Naive thymus-derived CD4-positive, alpha-beta T cell (primary cell): ENCODE measurements around the gene SUGP1. TPM values are rescaled to one million over a fixed set of nuclear protein-coding genes. Genes with fewer than 3 reads are reported as not detected.

Experiments
- ATAC-seq: fragments of 150-1000 bp; cut with Tn5 transposase; 2 replicates; pipeline ENCODE4 v1.10.0; 2021; ENCODE audit warnings: mild to moderate bottlenecking, moderate library complexity
- CTCF ChIA-PET: fragments of 350-600 bp; sonication (Branson Sonifier 250); formaldehyde crosslinking; loops from one replicate; lab custom pipeline; 2021; ENCODE audit warnings: antibody characterized with exemption; lab: Charles Lee
- POLR2A ChIA-PET: fragments of 350-600 bp; sonication (Branson Sonifier 250); formaldehyde crosslinking; loops from one replicate; lab custom pipeline; 2021; ENCODE audit warnings: antibody characterized with exemption, inconsistent platforms; lab: Charles Lee
- DNase-seq, 9 donors: peaks; one replicate each; pipeline versions ENCODE4 v3.0.0 to v3.0.0-alpha.2; 2020 to 2022; ENCODE audit warnings: mixed read lengths in 1 of 9
- H3K27ac ChIP-seq: one replicate; pipeline ENCODE4 v1.7.0; 2013; ENCODE audit warnings: mild to moderate bottlenecking, low read depth, low read length, moderate library complexity
- H3K27me3 ChIP-seq, 2 donors: one replicate each; pipeline ENCODE4 v1.7.0; 2013; ENCODE audit warnings: low read length in 2 of 2, mild to moderate bottlenecking in 2 of 2, moderate library complexity in 2 of 2; ENCODE audit not compliant: control insufficient read depth in 2 of 2, insufficient read depth in 2 of 2
- H3K36me3 ChIP-seq, 3 experiments: 1 replicate in 2 of 3; 2 replicates in 1 of 3; pipeline ENCODE4 v1.7.0; 2013; ENCODE audit warnings: low read length in 3 of 3, mild to moderate bottlenecking in 3 of 3, moderate library complexity in 1 of 3; ENCODE audit not compliant: insufficient read depth in 3 of 3, control insufficient read depth in 2 of 3
- H3K4me1 ChIP-seq, 2 donors: one replicate each; pipeline ENCODE4 v1.7.0; 2013; ENCODE audit warnings: low read length in 2 of 2, mild to moderate bottlenecking in 2 of 2, moderate library complexity in 1 of 2; ENCODE audit not compliant: control insufficient read depth in 2 of 2, insufficient read depth in 2 of 2
- H3K4me3 ChIP-seq: 2 replicates; pipeline ENCODE4 v1.7.0; 2013; ENCODE audit warnings: mild to moderate bottlenecking, low read length
- H3K9me3 ChIP-seq, 3 experiments: 1 replicate in 2 of 3; 2 replicates in 1 of 3; pipeline ENCODE4 v1.7.0; 2013; ENCODE audit warnings: low read length in 3 of 3; ENCODE audit not compliant: control insufficient read depth in 2 of 3
- H3K27ac Mint-ChIP-seq, 9 donors: one replicate each; pipeline ENCODE4 v1.8.0; 2020 to 2022; ENCODE audit warnings: mixed read lengths in 9 of 9, mild to moderate bottlenecking in 8 of 9, moderate library complexity in 5 of 9, inconsistent platforms in 2 of 9
- H3K27me3 Mint-ChIP-seq, 5 donors: one replicate each; pipeline ENCODE4 v1.8.0; 2021 to 2022; ENCODE audit warnings: mixed read lengths in 5 of 5, mild to moderate bottlenecking in 1 of 5
- H3K36me3 Mint-ChIP-seq, 5 donors: one replicate each; pipeline ENCODE4 v1.8.0; 2020 to 2022; ENCODE audit warnings: mixed read lengths in 5 of 5, mild to moderate bottlenecking in 3 of 5, inconsistent platforms in 1 of 5
- H3K4me1 Mint-ChIP-seq, 7 donors: one replicate each; pipeline ENCODE4 v1.8.0; 2020 to 2022; ENCODE audit warnings: mixed read lengths in 7 of 7, mild to moderate bottlenecking in 3 of 7, inconsistent platforms in 1 of 7
- H3K4me3 Mint-ChIP-seq, 10 donors: one replicate each; pipeline ENCODE4 v1.8.0; 2020 to 2022; ENCODE audit warnings: mild to moderate bottlenecking in 10 of 10, mixed read lengths in 10 of 10, moderate library complexity in 6 of 10, inconsistent platforms in 2 of 10
- H3K9me3 Mint-ChIP-seq, 11 donors: one replicate each; pipeline ENCODE4 v1.8.0; 2020 to 2022; ENCODE audit warnings: mixed read lengths in 11 of 11, mild to moderate bottlenecking in 4 of 11, inconsistent platforms in 1 of 11, moderate library complexity in 1 of 11
- intact Hi-C, 2 donors: fragments of 100-400 bp; cut with micrococcal nuclease; formaldehyde crosslinking; loops; one replicate each; pipeline ENCODE4 v1.15.1; 2023
- polyA plus RNA-seq, 2 donors: library from polyadenylated mRNA; unstranded; fragments of 300-500 nt; fragmentation: Illumina TruSeq; gene quantifications; one replicate each; pipeline ENCODE4 v1.2.3, GENCODE V29; 2021
- total RNA-seq, 6 experiments: library from RNA in 5 of 6; stranded (reverse) in 5 of 6; gene quantifications; 1 replicate in 5 of 6; 2 replicates in 1 of 6; pipeline ENCODE4 v1.2.3 and lab custom pipeline; 2021 to 2026

SUGP1 gene
- total and polyA plus RNA-seq, 7 experiments from 2014 or later = 36.0 to 96.6 (median 59.7) TPM

GRCh38 chr19:19296953-19297689, 23.2 kb downstream of the SUGP1 start:
- H3K27ac ChIP-seq = no peak overlapping the region
- Mint-ChIP-seq H3K4me1 (peaks cover 0 to 2% (median 0%) of the 10 kb centered on the region in 7 donors), H3K27me3 (no peaks in the 10 kb centered on the region), H3K9me3 (peaks cover 0 to 5% (median 0%) of the 10 kb centered on the region in 11 donors), H3K27ac (no peak overlapping the region), H3K36me3 (peaks cover 5 to 43% (median 23%) of the 10 kb centered on the region in 5 donors), H3K4me3 (no peak overlapping the region)
- ATAC-seq (no peak), DNase-seq (no peak)
- POLR2A ChIA-PET = no interaction called here
- H3K4me1 ChIP-seq = no peaks in the 10 kb centered on the region
- no peak overlapping the region for H3K4me3 ChIP-seq
- CTCF ChIA-PET = no interaction called here
- H3K36me3 ChIP-seq = peaks cover 0 to 69% (median 3%) of the 10 kb centered on the region in 3 experiments
- H3K27me3 ChIP-seq = no peaks in the 10 kb centered on the region
- intact Hi-C loops = no loop called here
- no peaks in the 10 kb centered on the region for H3K9me3 ChIP-seq

GRCh38 chr19:19294914-19295313, 25.4 kb downstream of the SUGP1 start:
- Histone ChIP-seq H3K4me1 (no peaks in the 10 kb centered on the region), H3K36me3 (peaks cover 0 to 54% (median 0%) of the 10 kb centered on the region in 3 experiments), H3K27me3 (no peaks in the 10 kb centered on the region), H3K27ac (no peak overlapping the region), H3K9me3 (no peaks in the 10 kb centered on the region), H3K4me3 (no peak overlapping the region)
- peaks cover 0 to 10% (median 0%) of the 10 kb centered on the region in 11 donors for H3K9me3 Mint-ChIP-seq
- DNase-seq (no peak), ATAC-seq (no peak)
- ChIA-PET POLR2A (interaction anchor here (0.6 kb wide), 1 partner anchor 73 kb away, joined by 3 read pairs; no protein-coding TSS in a partner anchor), CTCF (interaction anchor here (0.6 kb wide), 1 partner anchor 186 kb away, joined by 3 read pairs; no protein-coding TSS in a partner anchor)
- no peaks in the 10 kb centered on the region for H3K27me3 Mint-ChIP-seq
- H3K27ac Mint-ChIP-seq = no peak overlapping the region
- intact Hi-C loops = no loop called here
- no peak overlapping the region for H3K4me3 Mint-ChIP-seq
- peaks cover 7 to 59% (median 37%) of the 10 kb centered on the region in 5 donors for H3K36me3 Mint-ChIP-seq
- peaks cover 0 to 2% (median 0%) of the 10 kb centered on the region in 7 donors for H3K4me1 Mint-ChIP-seq

- no peaks in the 10 kb centered on the region for H3K9me3 ChIP-seq
- ATAC-seq = no peak
- ChIA-PET CTCF (no interaction called here), POLR2A (interaction anchor here (0.7 kb wide), 1 partner anchor 93 kb away, joined by 5 read pairs; no protein-coding TSS in a partner anchor)
- no peak overlapping the region for H3K4me3 ChIP-seq
- intact Hi-C loops = no loop called here
- peaks cover 12 to 65% (median 42%) of the 10 kb centered on the region in 5 donors for H3K36me3 Mint-ChIP-seq
- no peaks in the 10 kb centered on the region for H3K27me3 Mint-ChIP-seq
- no peaks in the 10 kb centered on the region for H3K27me3 ChIP-seq
- no peak overlapping the region for H3K27ac ChIP-seq
- H3K4me1 Mint-ChIP-seq = peaks cover 0 to 2% (median 0%) of the 10 kb centered on the region in 7 donors
- H3K27ac Mint-ChIP-seq = no peak overlapping the region
- peaks cover 0 to 64% (median 0%) of the 10 kb centered on the region in 3 experiments for H3K36me3 ChIP-seq
- no peak for DNase-seq
- H3K4me3 Mint-ChIP-seq = no peak overlapping the region
- peaks cover 0 to 10% (median 0%) of the 10 kb centered on the region in 11 donors for H3K9me3 Mint-ChIP-seq
- H3K4me1 ChIP-seq = no peaks in the 10 kb centered on the region
These were observed 27.7 kb downstream of the SUGP1 start for GRCh38 chr19:19292607-19293006.

GRCh38 chr19:19285686-19286085, 34.6 kb downstream of the SUGP1 start:
- H3K36me3 Mint-ChIP-seq = peaks cover 16 to 56% (median 28%) of the 10 kb centered on the region in 5 donors

GRCh38 chr19:19280561-19280960, 39.7 kb downstream of the SUGP1 start:
- H3K36me3 Mint-ChIP-seq = peaks cover 11 to 52% (median 25%) of the 10 kb centered on the region in 5 donors
- Histone ChIP-seq H3K4me1 (no peaks in the 10 kb centered on the region), H3K36me3 (peaks cover 4 to 91% (median 20%) of the 10 kb centered on the region in 3 experiments), H3K4me3 (no peak overlapping the region), H3K27ac (no peak overlapping the region), H3K9me3 (no peaks in the 10 kb centered on the region), H3K27me3 (no peaks in the 10 kb centered on the region)
- DNase-seq = no peak
- no peak overlapping the region for H3K27ac Mint-ChIP-seq
- H3K27me3 Mint-ChIP-seq = no peaks in the 10 kb centered on the region
- ChIA-PET POLR2A (no interaction called here), CTCF (no interaction called here)
- ATAC-seq = no peak
- H3K4me3 Mint-ChIP-seq = no peak overlapping the region
- no peaks in the 10 kb centered on the region for H3K4me1 Mint-ChIP-seq
- H3K9me3 Mint-ChIP-seq = peaks cover 0 to 2% (median 0%) of the 10 kb centered on the region in 11 donors
- intact Hi-C loops = no loop called here

More at GRCh38 chr19:19285686-19286085, 34.6 kb downstream of the SUGP1 start:
- no peaks in the 10 kb centered on the region for H3K9me3 ChIP-seq
- H3K27ac ChIP-seq = no peak overlapping the region
- intact Hi-C loops = no loop called here
- peaks cover 0 to 73% (median 12%) of the 10 kb centered on the region in 3 experiments for H3K36me3 ChIP-seq
- POLR2A ChIA-PET = no interaction called here
- H3K9me3 Mint-ChIP-seq = peaks cover 0 to 2% (median 0%) of the 10 kb centered on the region in 11 donors
- no peak overlapping the region for H3K4me3 ChIP-seq
- H3K4me1 Mint-ChIP-seq = no peaks in the 10 kb centered on the region
- no peaks in the 10 kb centered on the region for H3K27me3 Mint-ChIP-seq
- no peak overlapping the region for H3K27ac Mint-ChIP-seq
- ATAC-seq = no peak
- H3K4me1 ChIP-seq = no peaks in the 10 kb centered on the region
- CTCF ChIA-PET = no interaction called here
- DNase-seq = no peak
- no peak overlapping the region for H3K4me3 Mint-ChIP-seq
- no peaks in the 10 kb centered on the region for H3K27me3 ChIP-seq

- peaks cover 0 to 2% (median 0%) of the 10 kb centered on the region in 11 donors for H3K9me3 Mint-ChIP-seq
- no peaks in the 10 kb centered on the region for H3K4me1 ChIP-seq
- no peak overlapping the region for H3K27ac Mint-ChIP-seq
- no peak overlapping the region for H3K4me3 Mint-ChIP-seq
- ChIA-PET CTCF (no interaction called here), POLR2A (interaction anchor here (0.6 kb wide), 1 partner anchor 403 kb away, joined by 3 read pairs; no protein-coding TSS in a partner anchor)
- peaks cover 10 to 48% (median 25%) of the 10 kb centered on the region in 5 donors for H3K36me3 Mint-ChIP-seq
- H3K27me3 Mint-ChIP-seq = no peaks in the 10 kb centered on the region
- H3K4me1 Mint-ChIP-seq = no peaks in the 10 kb centered on the region
- DNase-seq (no peak), ATAC-seq (no peak)
- peaks cover 4 to 91% (median 20%) of the 10 kb centered on the region in 3 experiments for H3K36me3 ChIP-seq
- no peaks in the 10 kb centered on the region for H3K27me3 ChIP-seq
- H3K27ac ChIP-seq = no peak overlapping the region
- no peak overlapping the region for H3K4me3 ChIP-seq
- no peaks in the 10 kb centered on the region for H3K9me3 ChIP-seq
- intact Hi-C loops = no loop called here
These were observed 40.5 kb downstream of the SUGP1 start for GRCh38 chr19:19279853-19280252.
